ENCODE results near the gene NOTCH1.

The NOTCH1 gene

DNA sequence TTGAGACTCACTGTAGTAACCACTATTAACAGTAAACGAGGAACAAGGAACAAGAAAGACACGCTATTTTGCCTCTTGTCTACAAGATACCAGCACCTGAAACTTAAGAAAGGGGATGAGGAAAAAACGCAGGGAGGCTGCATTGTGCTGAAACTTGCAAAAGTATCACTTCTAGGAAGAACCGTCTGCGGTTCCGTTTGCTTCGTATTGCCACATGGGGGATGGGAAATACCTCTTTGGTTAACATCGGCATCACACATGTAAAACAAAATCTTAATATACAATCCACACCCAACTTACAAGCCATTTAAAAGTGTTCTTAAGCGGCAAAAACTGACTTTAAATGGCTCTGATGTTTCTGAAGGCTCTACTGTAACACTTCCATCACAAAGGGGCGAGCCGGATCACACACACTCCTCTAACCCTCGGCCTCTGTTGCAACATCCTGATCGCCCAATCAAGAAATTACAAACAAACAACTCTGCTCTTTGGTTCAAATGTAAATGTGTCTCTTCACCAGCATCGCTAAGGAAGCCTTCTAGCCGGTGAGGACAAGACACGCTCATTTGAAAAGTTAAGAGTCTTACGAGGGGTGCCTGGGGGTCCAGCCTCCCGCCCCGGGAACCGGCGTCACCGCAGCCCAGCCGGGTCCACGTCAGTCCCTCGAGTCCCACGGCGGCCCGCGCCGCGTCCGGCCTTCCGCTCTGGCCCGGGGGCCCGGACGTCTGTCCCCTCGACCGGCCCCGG, 63.6 kb downstream of the NOTCH1 start:
- H4K20me1 ChIP-seq (ENCODE audit: low read depth, low read length) = peaks cover 5% of the 10 kb centered on the region; the same call in 1 of the 2 replicates
- no peaks in the 10 kb centered on the region for H3K9me3 ChIP-seq (ENCODE audit: insufficient read depth, low read length)
- peaks cover 50% of the 10 kb centered on the region for H3K79me2 ChIP-seq (ENCODE audit: insufficient read depth, low read length)
- H2AFZ ChIP-seq (ENCODE audit: low read depth, low read length, severe bottlenecking) = peak overlapping the region; percentile 5
- H3K27me3 ChIP-seq (ENCODE audit: low read length) = no peaks in the 10 kb centered on the region
- H3K27ac ChIP-seq (ENCODE audit: low read depth, low read length) = peak overlapping the region; percentile 59
- no peaks in the 10 kb centered on the region for H3K9me2 ChIP-seq (replicated peaks; ENCODE audit: insufficient read depth, low read length)
- H3K4me3 ChIP-seq (ENCODE audit: insufficient read depth, low read length, poor library complexity, severe bottlenecking) = peak overlapping the region; percentile 64
- no peak for TF ChIP-seq EZH2phosphoT487 (conservative IDR thresholded peaks at IDR 0.05; ENCODE audit: low read length)
- TF ChIP-seq, protein P1, sequence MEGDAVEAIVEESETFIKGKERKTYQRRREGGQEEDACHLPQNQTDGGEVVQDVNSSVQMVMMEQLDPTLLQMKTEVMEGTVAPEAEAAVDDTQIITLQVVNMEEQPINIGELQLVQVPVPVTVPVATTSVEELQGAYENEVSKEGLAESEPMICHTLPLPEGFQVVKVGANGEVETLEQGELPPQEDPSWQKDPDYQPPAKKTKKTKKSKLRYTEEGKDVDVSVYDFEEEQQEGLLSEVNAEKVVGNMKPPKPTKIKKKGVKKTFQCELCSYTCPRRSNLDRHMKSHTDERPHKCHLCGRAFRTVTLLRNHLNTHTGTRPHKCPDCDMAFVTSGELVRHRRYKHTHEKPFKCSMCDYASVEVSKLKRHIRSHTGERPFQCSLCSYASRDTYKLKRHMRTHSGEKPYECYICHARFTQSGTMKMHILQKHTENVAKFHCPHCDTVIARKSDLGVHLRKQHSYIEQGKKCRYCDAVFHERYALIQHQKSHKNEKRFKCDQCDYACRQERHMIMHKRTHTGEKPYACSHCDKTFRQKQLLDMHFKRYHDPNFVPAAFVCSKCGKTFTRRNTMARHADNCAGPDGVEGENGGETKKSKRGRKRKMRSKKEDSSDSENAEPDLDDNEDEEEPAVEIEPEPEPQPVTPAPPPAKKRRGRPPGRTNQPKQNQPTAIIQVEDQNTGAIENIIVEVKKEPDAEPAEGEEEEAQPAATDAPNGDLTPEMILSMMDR (IDR thresholded peaks at IDR 0.05; ENCODE audit: insufficient read depth, low read length, poor library complexity, severe bottlenecking) = no peak
- peak overlapping the region; percentile 83 for H3K4me2 ChIP-seq (ENCODE audit: low read depth, low read length, poor library complexity, severe bottlenecking)
- peak overlapping the region; percentile 90 for H3K9ac ChIP-seq (ENCODE audit: low read length)
- H3F3A ChIP-seq (ENCODE audit: insufficient read depth) = no peaks in the 10 kb centered on the region
- H3K36me3 ChIP-seq (ENCODE audit: low read length) = no peaks in the 10 kb centered on the region

DNA sequence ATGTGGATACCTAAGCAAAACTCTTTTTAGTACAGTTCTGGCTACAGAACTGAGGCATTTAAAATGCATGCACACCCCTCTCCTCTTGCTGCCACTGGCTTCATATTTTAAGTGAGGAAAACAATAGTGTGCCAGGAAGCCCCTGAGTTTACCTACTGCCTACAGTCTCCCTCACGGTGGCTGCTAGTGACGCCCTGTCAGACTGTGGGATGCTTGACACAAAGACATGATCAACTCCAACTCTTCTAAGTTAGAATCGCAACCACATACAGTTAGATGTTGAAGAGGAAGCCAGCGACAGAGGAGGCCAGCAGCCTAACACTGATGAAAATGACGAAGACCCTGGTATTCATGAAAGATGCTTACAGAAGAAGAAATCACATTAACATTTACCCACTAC, 64.3 kb downstream of the NOTCH1 start:
- H3K36me3 ChIP-seq (ENCODE audit: low read length) = peaks cover 3% of the 10 kb centered on the region; the same call in 1 of the 2 replicates
- peaks cover 50% of the 10 kb centered on the region for H3K79me2 ChIP-seq (ENCODE audit: insufficient read depth, low read length)
- H3K4me2 ChIP-seq (ENCODE audit: low read depth, low read length, poor library complexity, severe bottlenecking) = peak overlapping the region; percentile 83
- H3K27me3 ChIP-seq (ENCODE audit: low read length) = no peaks in the 10 kb centered on the region
- H3K9me3 ChIP-seq (ENCODE audit: insufficient read depth, low read length) = no peaks in the 10 kb centered on the region
- H2AFZ ChIP-seq (ENCODE audit: low read depth, low read length, severe bottlenecking) = no peak overlapping the region
- H3K4me3 ChIP-seq (ENCODE audit: insufficient read depth, low read length, poor library complexity, severe bottlenecking) = peak overlapping the region; percentile 64
- no peaks in the 10 kb centered on the region for H3K9me2 ChIP-seq (replicated peaks; ENCODE audit: insufficient read depth, low read length)
- no peak for TF ChIP-seq EZH2phosphoT487 (conservative IDR thresholded peaks at IDR 0.05; ENCODE audit: low read length)
- TF ChIP-seq, protein P1 (IDR thresholded peaks at IDR 0.05; ENCODE audit: insufficient read depth, low read length, poor library complexity, severe bottlenecking) = no peak
- H3K27ac ChIP-seq (ENCODE audit: low read depth, low read length) = no peak overlapping the region
- peak overlapping the region; percentile 90 for H3K9ac ChIP-seq (ENCODE audit: low read length)
- H4K20me1 ChIP-seq (ENCODE audit: low read depth, low read length) = peaks cover 5% of the 10 kb centered on the region; the same call in 1 of the 2 replicates
- H3F3A ChIP-seq (ENCODE audit: insufficient read depth) = no peaks in the 10 kb centered on the region

DNA sequence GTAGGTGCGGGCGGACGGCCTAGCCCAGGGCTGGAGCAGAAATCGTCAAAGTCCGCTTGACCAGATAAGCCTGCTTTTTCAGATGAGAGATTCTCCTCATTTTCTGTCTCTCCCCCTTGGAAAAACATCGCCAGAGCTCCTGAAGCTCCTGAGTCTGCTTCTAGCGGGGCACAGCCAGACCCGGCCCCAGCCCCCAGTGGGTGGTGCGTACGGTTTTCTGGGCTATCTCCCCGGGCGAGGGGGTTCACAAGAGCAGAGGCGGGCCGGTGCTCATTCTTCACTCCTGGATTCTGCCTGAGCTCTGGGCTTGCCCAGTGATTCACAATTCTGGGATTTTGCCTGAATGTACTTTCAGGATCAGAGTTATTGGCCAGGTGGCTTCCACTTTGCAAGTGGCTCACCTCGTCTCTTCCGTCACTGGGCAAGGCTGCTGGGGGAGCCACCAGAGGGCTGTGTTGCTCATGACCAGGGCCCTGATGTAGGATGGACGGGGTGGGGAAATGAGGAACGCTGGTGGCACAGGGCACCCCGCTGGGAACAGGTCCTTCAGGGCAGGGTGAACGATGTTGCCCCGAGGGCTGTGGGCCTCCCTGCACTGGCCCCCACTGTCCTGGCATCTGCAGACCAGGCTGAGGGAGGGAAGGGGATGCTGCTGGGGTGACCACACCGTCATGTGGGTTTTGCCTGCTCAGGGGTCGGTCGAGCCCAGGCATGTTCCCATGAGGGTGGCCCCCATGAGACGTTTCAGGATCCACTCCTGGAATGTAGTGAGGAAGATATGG, 69.3 kb downstream of the NOTCH1 start:
- H3K4me2 ChIP-seq (ENCODE audit: low read depth, low read length, poor library complexity, severe bottlenecking) = no peak overlapping the region
- peaks cover 48% of the 10 kb centered on the region for H3K79me2 ChIP-seq (ENCODE audit: insufficient read depth, low read length)
- H3K4me3 ChIP-seq (ENCODE audit: insufficient read depth, low read length, poor library complexity, severe bottlenecking) = no peak overlapping the region
- H3K9me2 ChIP-seq (replicated peaks; ENCODE audit: insufficient read depth, low read length) = no peaks in the 10 kb centered on the region
- no peak overlapping the region for H3K9ac ChIP-seq (ENCODE audit: low read length)
- H3K9me3 ChIP-seq (ENCODE audit: insufficient read depth, low read length) = no peaks in the 10 kb centered on the region
- no peak overlapping the region for H3K27ac ChIP-seq (ENCODE audit: low read depth, low read length)
- no peaks in the 10 kb centered on the region for H3K27me3 ChIP-seq (ENCODE audit: low read length)
- peaks cover 2% of the 10 kb centered on the region; the same call in 1 of the 2 replicates for H4K20me1 ChIP-seq (ENCODE audit: low read depth, low read length)
- peaks cover 7% of the 10 kb centered on the region; the same call in 1 of the 2 replicates for H3K36me3 ChIP-seq (ENCODE audit: low read length)
- no peak overlapping the region for H2AFZ ChIP-seq (ENCODE audit: low read depth, low read length, severe bottlenecking)
- H3F3A ChIP-seq (ENCODE audit: insufficient read depth) = no peaks in the 10 kb centered on the region
- TF ChIP-seq EZH2phosphoT487 (conservative IDR thresholded peaks at IDR 0.05; ENCODE audit: low read length) = no peak
- TF ChIP-seq, protein P1 (IDR thresholded peaks at IDR 0.05; ENCODE audit: insufficient read depth, low read length, poor library complexity, severe bottlenecking) = no peak
